C4-2B (cell line): ENCODE measurements around the gene ACSF3.

ENCODE experiments used
- ZFX ChIP-seq: fragments of 450-650 bp; IDR thresholded peaks from 2 replicates; pipeline ENCODE4 v1.6.1; 2017
- TF ChIP-seq, protein P1 (sequence below): fragments of 450-650 bp; conservative IDR thresholded peaks from 2 replicates; pipeline ENCODE4 v1.5.1; 2017; ENCODE audit warnings: mild to moderate bottlenecking

DNA sequence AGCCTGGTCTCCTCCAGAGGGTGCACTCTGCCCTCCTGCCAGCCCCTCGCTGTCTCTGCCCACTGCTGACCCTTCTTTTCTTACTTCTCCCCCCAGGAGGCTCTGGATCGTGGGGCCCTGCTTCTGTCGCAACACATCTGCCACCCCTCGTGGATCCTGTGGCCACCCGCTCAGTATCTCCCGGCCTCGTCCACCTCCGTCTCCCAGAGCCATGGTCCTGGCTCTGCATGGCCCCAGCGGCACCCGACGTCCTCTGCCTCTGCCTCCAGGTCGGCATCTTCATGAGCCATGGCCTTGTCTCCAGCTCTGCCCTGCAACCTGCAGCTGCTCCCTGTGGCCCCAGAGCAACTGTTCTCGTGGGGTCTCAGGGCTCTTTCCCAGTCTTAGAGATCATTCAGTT is 12.1 kb upstream of the ACSF3 start:
- TF ChIP-seq, protein P1, sequence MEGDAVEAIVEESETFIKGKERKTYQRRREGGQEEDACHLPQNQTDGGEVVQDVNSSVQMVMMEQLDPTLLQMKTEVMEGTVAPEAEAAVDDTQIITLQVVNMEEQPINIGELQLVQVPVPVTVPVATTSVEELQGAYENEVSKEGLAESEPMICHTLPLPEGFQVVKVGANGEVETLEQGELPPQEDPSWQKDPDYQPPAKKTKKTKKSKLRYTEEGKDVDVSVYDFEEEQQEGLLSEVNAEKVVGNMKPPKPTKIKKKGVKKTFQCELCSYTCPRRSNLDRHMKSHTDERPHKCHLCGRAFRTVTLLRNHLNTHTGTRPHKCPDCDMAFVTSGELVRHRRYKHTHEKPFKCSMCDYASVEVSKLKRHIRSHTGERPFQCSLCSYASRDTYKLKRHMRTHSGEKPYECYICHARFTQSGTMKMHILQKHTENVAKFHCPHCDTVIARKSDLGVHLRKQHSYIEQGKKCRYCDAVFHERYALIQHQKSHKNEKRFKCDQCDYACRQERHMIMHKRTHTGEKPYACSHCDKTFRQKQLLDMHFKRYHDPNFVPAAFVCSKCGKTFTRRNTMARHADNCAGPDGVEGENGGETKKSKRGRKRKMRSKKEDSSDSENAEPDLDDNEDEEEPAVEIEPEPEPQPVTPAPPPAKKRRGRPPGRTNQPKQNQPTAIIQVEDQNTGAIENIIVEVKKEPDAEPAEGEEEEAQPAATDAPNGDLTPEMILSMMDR = no peak
- TF ChIP-seq ZFX = no peak
